NCI-H748 treated with DMSO at 0.1 percent for 48 hours (cell line): ENCODE measurements around the gene CHSY1.
"Not testable (repeated sequence)": the region's sequence is repeated elsewhere in the genome, so short reads cannot be mapped to it uniquely, and the experiment has no call there.

Experiments
- DNase-seq: peaks from one replicate; lab custom pipeline; 2025; lab: John Stamatoyannopoulos, UW

The CHSY1 gene

GRCh38 chr15:101133751-101134261, 118.0 kb downstream of the CHSY1 start:
- no peak for DNase-seq

DNA sequence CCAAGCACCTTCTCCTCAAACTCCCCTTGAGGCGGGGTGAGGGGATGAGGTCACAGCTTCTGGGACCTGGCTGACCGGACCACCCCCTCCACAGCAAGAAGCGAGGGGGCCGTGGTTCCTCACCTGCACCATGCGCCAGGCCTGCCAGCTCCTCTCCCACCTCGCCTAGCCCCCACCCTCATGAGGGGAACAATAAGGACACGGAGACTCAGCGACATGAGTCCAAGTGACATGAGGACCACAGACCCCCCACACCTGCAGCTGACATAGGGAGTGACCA, 118.7 kb downstream of the CHSY1 start:
- DNase-seq = no peak

GRCh38 chr15:101132390-101133180, 119.3 kb downstream of the CHSY1 start:
- DNase-seq = no peak

GRCh38 chr15:101131489-101132389, 120.1 kb downstream of the CHSY1 start:
- no peak for DNase-seq

- DNase-seq = no peak
These were observed 121.9 kb downstream of the CHSY1 start for GRCh38 chr15:101129851-101130380.

DNA sequence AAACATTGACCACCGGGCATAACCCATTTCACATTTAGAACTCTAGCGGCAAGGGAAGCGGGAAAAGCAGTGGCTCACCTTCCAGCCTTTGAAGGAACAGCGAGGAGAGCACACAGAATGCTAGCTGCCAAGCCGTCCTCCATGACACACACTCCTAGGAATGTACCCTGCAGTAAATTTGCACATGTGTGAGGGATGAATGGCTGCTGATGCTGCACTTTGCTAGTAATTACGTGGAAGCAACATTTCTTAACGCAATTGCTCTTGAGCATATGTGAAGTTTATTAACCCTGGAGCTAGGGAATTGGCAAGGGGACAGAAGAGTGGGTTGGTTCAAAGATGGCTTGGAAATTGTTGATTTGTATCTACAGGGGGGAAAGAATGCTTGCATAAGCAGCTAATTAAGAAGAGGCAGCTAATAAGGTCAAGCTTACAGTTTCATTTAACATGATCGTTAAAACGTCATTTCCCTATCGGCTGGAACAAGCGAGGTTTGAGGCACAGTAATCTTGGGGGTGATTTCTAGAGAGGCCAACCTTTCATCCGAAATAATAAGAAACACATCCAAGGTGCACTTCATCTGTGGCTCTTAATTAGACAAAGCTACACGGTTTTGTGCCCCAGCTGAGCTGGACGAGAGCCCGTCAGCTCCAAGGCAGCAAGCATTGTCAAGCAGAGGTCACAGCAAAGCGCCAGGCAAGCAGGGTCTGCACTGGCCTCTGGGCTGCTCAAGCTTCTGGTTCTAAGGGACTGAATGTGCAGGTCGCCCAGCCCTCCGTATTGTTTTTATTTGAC, 123.4 kb downstream of the CHSY1 start:
- no peak for DNase-seq

- DNase-seq = peak; percentile 72
These were observed 124.3 kb downstream of the CHSY1 start for GRCh38 chr15:101127506-101128076.

GRCh38 chr15:101126618-101127505, 125.0 kb downstream of the CHSY1 start:
- DNase-seq = no peak

- not testable (repeated sequence) for DNase-seq
These were observed 125.9 kb downstream of the CHSY1 start for GRCh38 chr15:101125881-101126428.
